Brain microvascular endothelial cell (primary cell): Measurements from ENCODE around the gene HCK.

Source experiments
- DNase-seq: peaks from one replicate; pipeline ENCODE4 v3.0.0-alpha.2; 2020
- H3K27ac ChIP-seq: fragments of 250-450 bp; sonication (Bioruptor Pico); 2 replicates; pipeline ENCODE4 v1.5.1; 2020; ENCODE audit warnings: mild to moderate bottlenecking, moderate library complexity
- H3K27me3 ChIP-seq: fragments of 250-450 bp; sonication (Bioruptor Pico); replicated peaks from 2 replicates; pipeline ENCODE4 v1.5.1; 2020; ENCODE audit warnings: mild to moderate bottlenecking
- H3K36me3 ChIP-seq: fragments of 250-450 bp; sonication (Bioruptor Pico); replicated peaks from 2 replicates; pipeline ENCODE4 v1.5.1; 2020; ENCODE audit warnings: mild to moderate bottlenecking
- H3K4me3 ChIP-seq: 2 replicates; pipeline ENCODE4 v1.5.1; 2011; ENCODE audit warnings: low read depth, mild to moderate bottlenecking, control low read depth, low read length, moderate library complexity
- in situ Hi-C: cut with HindIII; loops from 2 replicates; pipeline ENCODE4 v1.10.0; 2017; ENCODE audit warnings: low sequenced_read_pairs, low pct_ligation_motif_present
- TF ChIP-seq, protein P1 (sequence below): IDR thresholded peaks from 2 replicates; pipeline ENCODE4 v1.5.1; 2011; ENCODE audit warnings: low read depth, mild to moderate bottlenecking, moderate library complexity, low read length, control low read depth, inconsistent platforms; ENCODE audit errors: missing control alignments

HCK gene

GRCh38 chr20:32021091-32021490 is 31.0 kb upstream of the HCK start:
- Histone ChIP-seq H3K27me3 (peaks cover 31% of the 10 kb centered on the region), H3K27ac (no peak overlapping the region), H3K36me3 (no peaks in the 10 kb centered on the region), H3K4me3 (no peak overlapping the region)
- in situ Hi-C loops: no loop called here
- no peak for DNase-seq
- TF ChIP-seq, protein P1, sequence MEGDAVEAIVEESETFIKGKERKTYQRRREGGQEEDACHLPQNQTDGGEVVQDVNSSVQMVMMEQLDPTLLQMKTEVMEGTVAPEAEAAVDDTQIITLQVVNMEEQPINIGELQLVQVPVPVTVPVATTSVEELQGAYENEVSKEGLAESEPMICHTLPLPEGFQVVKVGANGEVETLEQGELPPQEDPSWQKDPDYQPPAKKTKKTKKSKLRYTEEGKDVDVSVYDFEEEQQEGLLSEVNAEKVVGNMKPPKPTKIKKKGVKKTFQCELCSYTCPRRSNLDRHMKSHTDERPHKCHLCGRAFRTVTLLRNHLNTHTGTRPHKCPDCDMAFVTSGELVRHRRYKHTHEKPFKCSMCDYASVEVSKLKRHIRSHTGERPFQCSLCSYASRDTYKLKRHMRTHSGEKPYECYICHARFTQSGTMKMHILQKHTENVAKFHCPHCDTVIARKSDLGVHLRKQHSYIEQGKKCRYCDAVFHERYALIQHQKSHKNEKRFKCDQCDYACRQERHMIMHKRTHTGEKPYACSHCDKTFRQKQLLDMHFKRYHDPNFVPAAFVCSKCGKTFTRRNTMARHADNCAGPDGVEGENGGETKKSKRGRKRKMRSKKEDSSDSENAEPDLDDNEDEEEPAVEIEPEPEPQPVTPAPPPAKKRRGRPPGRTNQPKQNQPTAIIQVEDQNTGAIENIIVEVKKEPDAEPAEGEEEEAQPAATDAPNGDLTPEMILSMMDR: no peak

- Histone ChIP-seq H3K27me3 (peaks cover 18% of the 10 kb centered on the region), H3K27ac (no peak overlapping the region)
- TF ChIP-seq, protein P1: no peak
Observed at GRCh38 chr20:32024683-32025295, 27.3 kb upstream of the HCK start.

GRCh38 chr20:32027643-32028042 is 24.4 kb upstream of the HCK start:
- in situ Hi-C loops: no loop called here
- TF ChIP-seq, protein P1: no peak
- H3K36me3 ChIP-seq: no peaks in the 10 kb centered on the region
- H3K27me3 ChIP-seq: peaks cover 4% of the 10 kb centered on the region
- no peak overlapping the region for H3K27ac ChIP-seq
- no peak overlapping the region for H3K4me3 ChIP-seq
- no peak for DNase-seq

More at GRCh38 chr20:32024683-32025295, 27.3 kb upstream of the HCK start:
- in situ Hi-C loops: no loop called here
- Histone ChIP-seq H3K4me3 (no peak overlapping the region), H3K36me3 (no peaks in the 10 kb centered on the region)
- no peak for DNase-seq

DNA sequence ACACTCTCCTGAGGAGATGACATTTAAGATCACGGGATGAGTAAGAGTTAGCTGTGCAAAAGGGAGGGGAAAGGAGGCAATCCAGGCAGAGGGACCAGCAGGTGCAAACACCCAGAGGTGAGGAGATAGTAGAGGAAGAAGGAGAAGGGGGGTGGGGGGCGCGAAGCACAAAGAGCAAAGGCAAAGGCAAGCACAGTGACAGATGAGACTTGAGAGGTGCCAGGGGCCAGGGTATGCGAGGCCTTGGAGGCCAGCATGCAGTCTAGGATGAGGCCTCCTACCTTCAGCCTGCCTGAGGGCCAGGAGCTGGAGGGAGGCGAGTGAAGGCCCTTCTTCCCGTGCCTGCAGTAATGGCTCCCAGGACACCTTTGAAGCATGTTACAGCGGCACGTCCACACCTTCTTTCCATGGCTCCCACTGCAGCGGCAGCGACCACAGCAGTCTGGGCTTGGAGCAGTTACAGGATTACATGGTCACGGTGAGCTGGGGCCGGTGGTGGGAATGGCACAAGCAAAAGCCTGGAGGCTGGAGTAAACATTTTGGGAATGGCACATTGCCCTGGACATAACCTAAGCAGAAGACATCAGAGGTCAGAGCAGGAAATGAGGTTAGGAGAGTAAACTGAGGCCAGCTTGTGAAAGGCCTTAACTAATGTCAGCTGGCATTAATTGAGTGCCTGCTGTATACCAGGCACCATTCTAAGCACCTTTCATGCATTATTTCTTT is 23.2 kb upstream of the HCK start:
- no peak overlapping the region for H3K4me3 ChIP-seq
- H3K27me3 ChIP-seq: peaks cover 9% of the 10 kb centered on the region
- in situ Hi-C loops: no loop called here
- no peaks in the 10 kb centered on the region for H3K36me3 ChIP-seq
- H3K27ac ChIP-seq: no peak overlapping the region
- TF ChIP-seq, protein P1: no peak
- no peak for DNase-seq

DNA sequence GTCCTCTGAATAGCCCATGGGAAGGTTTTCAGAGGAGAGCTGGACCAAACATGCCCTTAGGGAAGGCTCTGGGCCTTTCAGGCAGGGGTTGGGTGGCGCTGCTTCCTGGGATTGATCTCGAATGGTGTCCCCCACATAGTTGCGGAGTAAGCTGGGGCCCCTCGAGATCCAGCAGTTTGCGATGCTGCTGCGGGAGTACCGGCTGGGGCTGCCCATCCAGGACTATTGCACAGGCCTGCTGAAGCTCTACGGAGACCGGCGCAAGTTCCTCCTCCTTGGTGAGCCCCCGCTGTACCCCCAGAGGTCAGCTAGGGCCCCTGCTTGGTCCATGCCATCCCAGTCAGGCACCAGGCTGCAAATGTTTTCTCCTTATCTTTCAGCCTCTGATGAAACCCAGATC is 22.5 kb upstream of the HCK start:
- Histone ChIP-seq H3K36me3 (no peaks in the 10 kb centered on the region), H3K27ac (no peak overlapping the region), H3K4me3 (no peak overlapping the region), H3K27me3 (peaks cover 16% of the 10 kb centered on the region)
- in situ Hi-C loops: no loop called here
- TF ChIP-seq, protein P1: no peak
- no peak for DNase-seq
